IMR-90 (cell line): ENCODE measurements around the gene RTKN. TPM values are rescaled to one million over a fixed set of nuclear protein-coding genes. Genes with fewer than 3 reads are reported as not detected.

Experiments
- ATAC-seq: fragments of 200-7000 bp; cut with Tn5 transposase; 2 replicates; pipeline ENCODE4 v1.9.1; 2020; ENCODE audit warnings: low read depth, mild to moderate bottlenecking, moderate library complexity
- BruUV-seq: library from RNA; stranded (reverse); fragments of 400-500 nt; replicated peaks from 2 replicates; lab custom pipeline; 2021; lab: Mats Ljungman, UMichigan
- CTCF ChIA-PET: fragments of 300-600 bp; formaldehyde crosslinking; extraction: SDS; loops from one replicate; lab custom pipeline; 2021; ENCODE audit warnings: antibody characterized with exemption; lab: Yijun Ruan, JAX
- POLR2A ChIA-PET: fragments of 300-600 bp; sonication (Branson Sonifier 250); formaldehyde crosslinking; loops from one replicate; lab custom pipeline; 2022; ENCODE audit warnings: antibody characterized with exemption; ENCODE audit not compliant: unreplicated experiment; lab: Charles Lee
- DNase-seq: peaks from one replicate; pipeline ENCODE4 v3.0.0; 2013
- H2AFZ ChIP-seq: replicated peaks from 2 replicates; pipeline ENCODE3; 2013; ENCODE audit warnings: low read length, mild to moderate bottlenecking; ENCODE audit not compliant: poor library complexity
- H2AK5ac ChIP-seq: 2 replicates; pipeline ENCODE4 v1.6.1; 2013; ENCODE audit warnings: low read depth, low read length, inconsistent platforms
- H2AK9ac ChIP-seq: replicated peaks from 2 replicates; pipeline ENCODE3; 2013; ENCODE audit warnings: mild to moderate bottlenecking, low read depth, low read length, moderate library complexity; ENCODE audit not compliant: poor library complexity
- H2BK120ac ChIP-seq: 2 replicates; pipeline ENCODE4 v1.6.1; 2013; ENCODE audit warnings: low read depth, low read length, inconsistent platforms
- H2BK15ac ChIP-seq: 3 replicates; pipeline ENCODE4 v1.6.1; 2013; ENCODE audit warnings: low read depth, low read length, inconsistent platforms
- H2BK20ac ChIP-seq: 2 replicates; pipeline ENCODE4 v1.6.1; 2013; ENCODE audit warnings: low read depth, mild to moderate bottlenecking, inconsistent platforms, low read length, moderate library complexity
- H2BK5ac ChIP-seq: 2 replicates; pipeline ENCODE4 v1.6.1; 2013; ENCODE audit warnings: mild to moderate bottlenecking, low read depth, low read length, inconsistent platforms; ENCODE audit not compliant: poor library complexity, severe bottlenecking
- H3K14ac ChIP-seq: replicated peaks from 2 replicates; pipeline ENCODE4 v1.6.1; 2013; ENCODE audit warnings: low read depth, low read length, inconsistent platforms
- H3K18ac ChIP-seq: 2 replicates; pipeline ENCODE4 v1.6.1; 2013; ENCODE audit warnings: low read depth, low read length, control low read depth
- H3K23ac ChIP-seq: 2 replicates; pipeline ENCODE4 v1.6.1; 2013; ENCODE audit warnings: low read depth, low read length, inconsistent platforms
- H3K27ac ChIP-seq: 2 replicates; pipeline ENCODE4 v1.5.1; 2013; ENCODE audit warnings: mild to moderate bottlenecking, control low read depth, low read length; ENCODE audit not compliant: insufficient read depth
- H3K27me3 ChIP-seq: 2 replicates; pipeline ENCODE4 v1.6.1; 2013; ENCODE audit warnings: low read length; ENCODE audit not compliant: control insufficient read depth, insufficient read depth
- H3K36me3 ChIP-seq: 2 replicates; pipeline ENCODE4 v1.6.1; 2013; ENCODE audit warnings: low read length, mixed read lengths; ENCODE audit not compliant: control insufficient read depth, insufficient read depth
- H3K4ac ChIP-seq: 2 replicates; pipeline ENCODE4 v1.6.1; 2013; ENCODE audit warnings: low read depth, low read length, inconsistent platforms
- H3K4me1 ChIP-seq: 2 replicates; pipeline ENCODE4 v1.6.1; 2013; ENCODE audit warnings: low read length, mixed read lengths; ENCODE audit not compliant: control insufficient read depth, insufficient read depth
- H3K4me2 ChIP-seq: 2 replicates; pipeline ENCODE4 v1.6.1; 2013; ENCODE audit warnings: low read depth, mild to moderate bottlenecking, control low read depth, low read length, moderate library complexity
- H3K4me3 ChIP-seq: 2 replicates; pipeline ENCODE4 v1.5.1; 2013; ENCODE audit warnings: low read depth, mild to moderate bottlenecking, control low read depth, low read length, moderate library complexity; ENCODE audit not compliant: insufficient read depth
- H3K56ac ChIP-seq: 2 replicates; pipeline ENCODE4 v1.6.1; 2013; ENCODE audit warnings: low read length, inconsistent platforms; ENCODE audit not compliant: insufficient read depth; ENCODE audit errors: extremely low read depth
- H3K79me1 ChIP-seq, 2 experiments: 2 replicates each; pipeline ENCODE4 v1.6.1; 2013; ENCODE audit warnings: low read length in 2 of 2, inconsistent platforms in 1 of 2, low read depth in 1 of 2
- H3K9ac ChIP-seq: 2 replicates; pipeline ENCODE4 v1.6.1; 2013; ENCODE audit warnings: low read depth, low read length, control low read depth
- H3K9me1 ChIP-seq: 2 replicates; pipeline ENCODE4 v1.6.1; 2013; ENCODE audit warnings: low read length, inconsistent platforms; ENCODE audit not compliant: insufficient read depth
- H3K9me3 ChIP-seq: 2 replicates; pipeline ENCODE4 v1.6.1; 2013; ENCODE audit warnings: low read length; ENCODE audit not compliant: control insufficient read depth, insufficient read depth
- H4K20me1 ChIP-seq: 2 replicates; pipeline ENCODE4 v1.6.1; 2013; ENCODE audit warnings: low read length, inconsistent platforms; ENCODE audit not compliant: insufficient read depth
- H4K5ac ChIP-seq: 2 replicates; pipeline ENCODE4 v1.6.1; 2013; ENCODE audit warnings: mild to moderate bottlenecking, low read depth, low read length, control low read depth
- H4K8ac ChIP-seq, 2 experiments: 2 replicates each; pipeline ENCODE4 v1.6.1; 2013; ENCODE audit warnings: low read depth in 2 of 2, low read length in 2 of 2, control low read depth in 1 of 2, inconsistent platforms in 1 of 2
- H4K91ac ChIP-seq: 2 replicates; pipeline ENCODE4 v1.6.1; 2013; ENCODE audit warnings: low read depth, low read length, inconsistent platforms; ENCODE audit not compliant: insufficient read depth
- BHLHE40 ChIP-seq: fragments of 150-350 bp; IDR thresholded peaks from 2 replicates; pipeline ENCODE4 v1.6.1; 2016; ENCODE audit warnings: mild to moderate bottlenecking, low read depth, low read length
- CHD1 ChIP-seq: IDR thresholded peaks from 2 replicates; pipeline ENCODE4 v1.6.1; 2012; ENCODE audit warnings: low read depth, low read length, improper control_type of control experiment
- CTCF ChIP-seq: conservative IDR thresholded peaks from 2 replicates; pipeline ENCODE4 v1.5.1; 2012; ENCODE audit warnings: mild to moderate bottlenecking, low read depth, low read length, improper control_type of control experiment
- ELK1 ChIP-seq: fragments of 150-350 bp; IDR thresholded peaks from 2 replicates; pipeline ENCODE4 v1.6.1; 2016; ENCODE audit warnings: low read depth, mild to moderate bottlenecking, low read length, moderate library complexity, borderline replicate concordance
- MAFK ChIP-seq: IDR thresholded peaks from 2 replicates; pipeline ENCODE4 v1.6.1; 2012; ENCODE audit warnings: low read depth, low read length, improper control_type of control experiment
- MAZ ChIP-seq: IDR thresholded peaks from 2 replicates; pipeline ENCODE4 v1.6.1; 2012; ENCODE audit warnings: low read depth, mild to moderate bottlenecking, low read length, improper control_type of control experiment, moderate library complexity, borderline replicate concordance
- MXI1 ChIP-seq: IDR thresholded peaks from 2 replicates; pipeline ENCODE4 v1.6.1; 2012; ENCODE audit warnings: low read depth, mild to moderate bottlenecking, low read length, moderate library complexity, borderline replicate concordance
- NFE2L2 ChIP-seq: fragments of 150-350 bp; IDR thresholded peaks from 2 replicates; pipeline ENCODE4 v1.6.1; 2016; ENCODE audit warnings: low read depth, mild to moderate bottlenecking, low read length
- POLR2A ChIP-seq: IDR thresholded peaks from 2 replicates; pipeline ENCODE4 v1.6.1; 2012; ENCODE audit warnings: mild to moderate bottlenecking, low read depth, low read length
- RAD21 ChIP-seq: IDR thresholded peaks from 2 replicates; pipeline ENCODE4 v1.6.1; 2012; ENCODE audit warnings: low read length, improper control_type of control experiment
- RCOR1 ChIP-seq: IDR thresholded peaks from 2 replicates; pipeline ENCODE4 v1.6.1; 2012; ENCODE audit warnings: mild to moderate bottlenecking, low read length, improper control_type of control experiment; ENCODE audit not compliant: insufficient replicate concordance
- SMC3 ChIP-seq: fragments of 150-350 bp; IDR thresholded peaks from 2 replicates; pipeline ENCODE4 v1.6.1; 2016; ENCODE audit warnings: low read depth, mild to moderate bottlenecking, antibody characterized with exemption, low read length, moderate library complexity
- USF2 ChIP-seq: fragments of 150-350 bp; IDR thresholded peaks from 2 replicates; pipeline ENCODE4 v1.6.1; 2017; ENCODE audit warnings: mild to moderate bottlenecking, antibody characterized with exemption, low read length, low read depth
- WGBS, 2 experiments: methylation state at CpG; one replicate each; pipeline versions ENCODE4 v1.1.5 to v1.1.7; 2013; ENCODE audit warnings: missing lambda C conversion rate in 2 of 2; ENCODE audit not compliant: insufficient read length in 1 of 2; ENCODE audit errors: extremely low coverage in 2 of 2; 5-methylcytosine and 5-hydroxymethylcytosine counted together
- dilution Hi-C: fragments of 300-500 bp; cut with HindIII; formaldehyde crosslinking; loops from one replicate; pipeline ENCODE4 v1.14.3; 2018; ENCODE audit warnings: low sequenced_read_pairs; ENCODE audit not compliant: unreplicated experiment
- in situ Hi-C: fragments of 300-500 bp; cut with MboI; formaldehyde crosslinking; loops from 3 replicates; pipeline ENCODE4 v1.14.3; 2019; ENCODE audit warnings: low sequenced_read_pairs, inconsistent platforms, mixed read lengths
- intact Hi-C: fragments of 100-400 bp; cut with micrococcal nuclease; formaldehyde crosslinking; loops from 2 replicates; pipeline ENCODE4 v1.10.0; 2022
- polyA plus RNA-seq, 3 experiments: library from polyadenylated mRNA; depleted of rRNA; stranded (reverse); fragments of >200 nt; gene quantifications; 2 replicates each; pipeline ENCODE4 v1.2.3, GENCODE V29; 2012; ENCODE audit warnings: low replicate concordance in 1 of 3
- total RNA-seq: library from RNA; depleted of rRNA; stranded (reverse); fragments of >200 nt; gene quantifications from 2 replicates; pipeline ENCODE4 v1.2.3, GENCODE V29; 2012

RTKN gene
- total and polyA plus RNA-seq, 2 of the 4 experiments (the other 2 are of a cell fraction): 11.1 to 19.7 TPM

GRCh38 chr2:74450570-74451190, 8.9 kb upstream of the RTKN start:
- H4K8ac ChIP-seq: no peak overlapping the region
- H2AK5ac ChIP-seq: no peak overlapping the region
- no peak overlapping the region for H2BK20ac ChIP-seq
- no peak overlapping the region for H3K56ac ChIP-seq
- H3K14ac ChIP-seq: no peak overlapping the region
- in situ Hi-C loops: no loop called here
- no peak overlapping the region for H3K4me3 ChIP-seq
- no peak overlapping the region for H4K91ac ChIP-seq
- no peak overlapping the region for H3K23ac ChIP-seq
- no peaks in the 10 kb centered on the region for H3K9me3 ChIP-seq
- no peak overlapping the region for H2BK120ac ChIP-seq
- ChIA-PET POLR2A (no interaction called here), CTCF (no interaction called here)
- no peak overlapping the region for H4K5ac ChIP-seq
- WGBS, 2 experiments: no CpG with 5 or more reads among the region's 3 CpGs
- H2BK5ac ChIP-seq: no peak overlapping the region
- no peak overlapping the region for H3K4ac ChIP-seq
- dilution Hi-C loops: no loop called here
- no peaks in the 10 kb centered on the region for H4K20me1 ChIP-seq
- H3K4me2 ChIP-seq: no peak overlapping the region
- TF ChIP-seq MAFK (no peak), BHLHE40 (no peak), USF2 (no peak), MAZ (no peak), CHD1 (no peak), NFE2L2 (no peak), RCOR1 (no peak), SMC3 (no peak), CTCF (no peak), RAD21 (no peak), POLR2A (no peak), ELK1 (no peak), MXI1 (no peak)
- H3K9me1 ChIP-seq: 0 out of 2 replicates have a peak, but pooled peaks cover 2% of the 10 kb centered on the region
- no peak overlapping the region for H3K9ac ChIP-seq
- no peak overlapping the region for H2AK9ac ChIP-seq
- H3K18ac ChIP-seq: no peak overlapping the region
- H2AFZ ChIP-seq: no peak overlapping the region
- H3K27ac ChIP-seq: no peak overlapping the region
- H3K27me3 ChIP-seq: no peaks in the 10 kb centered on the region
- no peak overlapping the region for H2BK15ac ChIP-seq
- ATAC-seq (no peak), DNase-seq (no peak)
- intact Hi-C loops: no loop called here
- no TSS peak for BruUV-seq
- peaks cover 4% of the 10 kb centered on the region; the same call in 1 of the 2 replicates for H3K4me1 ChIP-seq
- peaks cover 4 to 7% of the 10 kb centered on the region in 2 experiments for H3K79me1 ChIP-seq
- no peaks in the 10 kb centered on the region for H3K36me3 ChIP-seq
